Caki2 (cell line): Measurements from ENCODE around the gene B4GALT5. TPM values are rescaled to one million over a fixed set of nuclear protein-coding genes. Genes with fewer than 3 reads are reported as not detected.
"Not testable (repeated sequence)": the region's sequence is repeated elsewhere in the genome, so short reads cannot be mapped to it uniquely, and the experiment has no call there.

Source experiments
- DNase-seq: peaks from one replicate; pipeline ENCODE4 v3.0.0-alpha.2; 2015; ENCODE audit warnings: low read depth
- in situ Hi-C: cut with HindIII; loops from 2 replicates; pipeline ENCODE4 v1.10.0; 2016; ENCODE audit warnings: low sequenced_read_pairs, low pct_unique_long_range_greater_than_20kb, mixed read lengths
- total RNA-seq: library from RNA; depleted of rRNA; stranded (reverse); fragments of >200 nt; shearing (Covaris generic); gene quantifications from 2 replicates; pipeline ENCODE4 v1.2.3, GENCODE V29; 2014; ENCODE audit warnings: low replicate concordance; rRNA removed

B4GALT5 gene
- 55.2 and 66.4 TPM in 2 replicates for total RNA-seq

GRCh38 chr20:49713753-49714712, at the start of gene B4GALT5:
TSS of gene B4GALT5 (minus strand) at chr20:49713878. CDS start at chr20:49713690, 188 bp downstream.
- in situ Hi-C loops, result no loop called here
- DNase-seq, result peak; percentile 75

GRCh38 chr20:49762940-49763766, 49.5 kb upstream of the B4GALT5 start:
- DNase-seq, result no peak
- in situ Hi-C loops, result no loop called here

- DNase-seq, in situ Hi-C loops: not testable (repeated sequence)
Observed at GRCh38 chr20:49761888-49762287, 48.2 kb upstream of the B4GALT5 start.

- DNase-seq, result no peak
- in situ Hi-C loops, result no loop called here
Observed at GRCh38 chr20:49759266-49759950, 45.7 kb upstream of the B4GALT5 start.

DNA sequence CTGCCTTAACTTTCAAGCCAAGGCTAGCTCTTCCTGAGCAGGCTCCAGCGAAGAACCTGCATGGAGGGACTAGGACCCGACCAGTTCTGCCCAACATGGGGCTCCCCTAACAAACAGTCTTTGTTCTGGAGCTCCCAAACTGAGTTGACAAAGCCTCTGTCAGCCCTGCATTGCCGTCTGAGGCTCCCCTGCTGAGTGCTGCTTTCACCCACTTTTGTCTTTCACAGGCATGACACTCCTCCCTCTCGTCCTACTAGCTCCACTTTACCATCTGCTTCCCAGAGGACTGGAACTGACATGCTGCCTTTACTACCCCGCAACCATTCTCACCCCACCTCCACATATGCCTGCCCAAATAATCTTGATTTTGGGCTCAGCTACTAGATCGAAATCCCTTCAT, 45.1 kb upstream of the B4GALT5 start:
- no peak for DNase-seq
- in situ Hi-C loops, result no loop called here

- in situ Hi-C loops, result no loop called here
Observed at GRCh38 chr20:49757597-49757996, 43.9 kb upstream of the B4GALT5 start.

DNA sequence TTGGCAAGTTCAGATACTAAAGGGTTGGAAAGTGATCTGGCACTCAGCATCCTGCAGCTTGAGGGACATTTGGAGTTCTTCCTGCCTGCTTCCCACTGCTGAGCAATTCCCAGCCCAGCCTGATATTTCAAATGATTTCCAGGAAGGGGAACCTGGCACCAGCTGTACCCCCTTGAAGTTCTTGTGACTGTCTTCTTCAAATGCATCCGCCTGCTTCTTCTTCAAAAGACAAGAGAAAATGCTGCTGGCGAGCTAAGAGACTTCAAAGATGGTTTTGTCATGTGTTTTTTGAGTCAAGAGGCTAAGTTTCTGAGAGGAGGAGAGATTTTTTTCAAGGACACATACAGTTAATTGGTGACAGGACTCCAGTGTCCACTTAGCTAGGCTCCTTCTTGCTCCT, 42.6 kb upstream of the B4GALT5 start:
- DNase-seq, result no peak
- in situ Hi-C loops, result no loop called here

More at GRCh38 chr20:49757597-49757996, 43.9 kb upstream of the B4GALT5 start:
- DNase-seq, result no peak

DNA sequence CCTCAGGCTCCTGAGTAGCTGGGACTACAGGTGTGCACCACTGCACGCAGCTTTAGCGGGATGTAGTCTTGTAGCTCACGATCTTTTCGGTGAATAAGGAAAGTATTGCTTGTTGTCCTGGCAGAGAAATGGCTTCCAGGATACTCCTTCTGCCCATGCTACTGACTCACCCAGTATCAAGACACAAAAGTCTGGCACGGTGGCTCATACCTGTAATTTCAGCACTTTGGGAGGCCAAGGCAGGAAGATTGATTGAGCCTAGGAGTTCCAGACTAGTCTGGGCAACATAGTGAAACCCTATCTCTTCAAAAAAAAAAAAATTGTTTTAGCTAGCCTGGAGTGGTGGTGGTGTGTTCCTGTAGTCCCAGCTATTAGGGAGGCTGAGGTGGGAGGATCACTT, 40.9 kb upstream of the B4GALT5 start:
- in situ Hi-C loops, result no loop called here
- DNase-seq, result no peak

DNA sequence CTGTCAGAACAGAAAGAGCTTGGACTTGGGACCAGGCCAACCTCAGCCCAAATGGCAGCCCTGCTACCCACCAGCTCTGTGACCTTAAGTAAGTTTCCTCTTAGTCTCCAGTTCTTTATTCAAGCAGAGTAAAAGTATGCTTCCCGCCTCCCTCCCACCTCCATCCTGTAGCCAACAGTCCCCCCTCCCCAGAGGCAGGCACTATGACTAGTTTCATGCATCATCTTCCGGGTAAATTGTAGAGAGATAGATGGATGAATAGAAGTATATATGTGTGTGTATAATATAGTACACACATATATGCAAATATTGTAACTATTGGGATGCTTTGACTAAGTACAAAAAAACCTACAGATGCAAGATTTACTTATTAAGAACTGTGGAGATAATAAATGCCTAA, 39.5 kb upstream of the B4GALT5 start:
- DNase-seq, result no peak
- in situ Hi-C loops, result no loop called here

GRCh38 chr20:49752201-49752903, 38.7 kb upstream of the B4GALT5 start:
- in situ Hi-C loops, result no loop called here
- no peak for DNase-seq

DNA sequence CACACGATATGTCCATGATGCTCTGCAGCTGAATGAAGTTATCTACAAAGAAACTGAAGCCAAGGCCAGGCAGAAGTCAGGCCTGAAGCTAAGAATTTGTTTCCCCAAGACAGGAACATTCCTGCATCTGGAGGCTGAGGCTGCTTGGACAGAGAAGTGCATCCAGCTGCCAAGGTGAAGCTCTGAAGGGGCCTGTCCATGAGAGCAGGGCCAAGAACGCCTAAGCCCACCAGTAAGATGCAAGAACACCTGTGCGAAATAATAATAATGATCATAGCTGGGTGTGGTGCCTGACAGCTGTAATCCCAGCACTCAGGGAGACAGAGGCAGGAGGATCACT, 37.7 kb upstream of the B4GALT5 start:
- DNase-seq, result no peak
- in situ Hi-C loops, result no loop called here

DNA sequence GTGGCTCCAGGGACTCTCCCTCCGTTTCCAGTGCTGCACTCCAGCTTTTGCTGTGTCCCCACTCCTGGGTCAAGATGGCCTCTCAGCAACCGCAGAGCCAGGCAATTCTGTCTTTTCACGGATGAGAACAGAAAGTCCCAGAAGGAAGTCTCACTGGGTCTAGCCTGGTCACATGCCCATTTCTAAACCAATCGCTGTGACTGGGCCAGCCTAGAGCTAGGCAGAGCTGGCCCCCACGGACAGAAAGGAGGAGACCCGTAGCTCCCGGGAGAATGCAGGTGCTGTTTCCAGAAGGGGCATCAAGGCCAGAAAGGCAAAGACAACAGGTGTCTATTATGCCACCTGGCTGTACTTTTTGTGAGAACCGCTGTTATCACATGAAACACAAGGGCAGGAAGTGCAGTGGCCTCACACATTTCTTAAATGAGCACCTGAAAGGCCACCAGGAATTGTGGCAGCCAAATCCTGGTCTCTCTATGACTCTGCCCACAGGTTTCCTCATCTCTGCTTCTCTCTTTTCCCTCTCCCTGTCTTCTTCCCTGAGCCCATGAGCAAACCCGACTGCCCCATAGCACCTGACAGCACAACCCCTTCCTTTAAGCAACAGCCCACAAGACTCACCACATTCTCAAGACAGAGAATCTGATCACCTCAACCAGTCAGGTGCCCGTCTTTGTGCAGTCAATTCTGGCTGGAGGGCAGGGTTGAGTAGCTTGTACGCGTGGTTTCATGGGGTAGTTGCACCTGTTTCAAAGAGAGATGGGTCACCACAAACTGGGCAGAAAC, 37.1 kb upstream of the B4GALT5 start:
- in situ Hi-C loops, result no loop called here
- DNase-seq, result no peak

DNA sequence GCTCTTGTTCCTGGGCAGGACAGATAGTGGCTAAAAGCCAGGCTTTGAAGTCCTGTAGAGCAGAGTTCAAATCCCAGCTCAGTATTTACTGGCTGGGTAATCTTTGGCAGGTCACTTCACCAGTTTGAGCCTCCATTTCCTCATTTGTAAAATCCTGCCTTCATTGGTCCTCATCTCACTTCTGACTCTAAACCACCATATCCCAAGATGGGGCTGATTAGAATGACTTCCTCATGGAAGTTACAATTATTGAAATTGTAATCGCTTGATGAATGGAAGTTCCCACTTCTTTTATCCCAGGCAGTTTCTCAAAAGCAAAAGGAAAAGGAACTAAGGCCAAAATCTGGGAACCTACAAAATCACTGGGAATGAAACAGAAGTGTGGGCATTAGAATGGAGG, 35.9 kb upstream of the B4GALT5 start:
- in situ Hi-C loops, result no loop called here
- DNase-seq, result no peak

GRCh38 chr20:49748525-49748838, 34.8 kb upstream of the B4GALT5 start:
- no peak for DNase-seq
- in situ Hi-C loops, result no loop called here

DNA sequence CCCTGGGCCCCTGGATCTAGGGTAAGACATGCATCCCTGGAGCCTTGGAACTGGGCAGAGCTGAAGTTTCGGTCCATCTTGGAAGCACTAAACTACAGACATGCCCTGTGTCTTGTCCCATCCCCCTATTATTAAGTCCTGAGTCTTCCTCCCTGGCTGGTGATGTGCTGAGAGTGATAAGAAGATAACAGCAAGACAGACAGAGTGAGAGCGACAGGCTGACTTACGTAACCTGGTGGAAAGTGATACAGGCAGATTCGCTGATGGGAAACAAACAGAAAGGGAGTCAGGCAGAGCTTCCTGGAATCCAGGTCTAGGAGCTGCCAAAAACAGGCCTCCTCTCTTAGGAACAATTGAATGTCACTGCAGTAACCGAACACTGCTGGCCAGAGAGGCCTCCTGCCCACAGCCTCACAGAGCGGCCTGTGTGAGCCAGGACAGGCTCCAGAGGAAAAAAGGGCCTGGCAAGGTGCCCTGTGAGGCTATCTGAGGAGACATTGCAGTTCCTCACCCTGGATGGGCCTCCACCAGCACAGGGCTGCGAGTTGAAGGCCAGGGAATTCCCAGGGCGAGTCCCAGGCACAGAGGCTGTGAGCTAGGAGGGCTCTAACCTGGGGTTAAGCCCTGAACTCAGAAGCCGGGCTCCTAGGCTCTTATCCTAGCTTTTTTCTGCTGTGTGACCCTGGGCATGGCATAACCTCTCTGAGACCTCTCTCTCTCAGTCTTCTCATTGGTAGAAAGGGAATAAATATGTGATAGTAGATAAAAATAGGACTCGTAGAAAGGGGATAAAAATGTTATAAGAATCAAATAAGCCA, 34.2 kb upstream of the B4GALT5 start:
- in situ Hi-C loops, result no loop called here
- no peak for DNase-seq

DNA sequence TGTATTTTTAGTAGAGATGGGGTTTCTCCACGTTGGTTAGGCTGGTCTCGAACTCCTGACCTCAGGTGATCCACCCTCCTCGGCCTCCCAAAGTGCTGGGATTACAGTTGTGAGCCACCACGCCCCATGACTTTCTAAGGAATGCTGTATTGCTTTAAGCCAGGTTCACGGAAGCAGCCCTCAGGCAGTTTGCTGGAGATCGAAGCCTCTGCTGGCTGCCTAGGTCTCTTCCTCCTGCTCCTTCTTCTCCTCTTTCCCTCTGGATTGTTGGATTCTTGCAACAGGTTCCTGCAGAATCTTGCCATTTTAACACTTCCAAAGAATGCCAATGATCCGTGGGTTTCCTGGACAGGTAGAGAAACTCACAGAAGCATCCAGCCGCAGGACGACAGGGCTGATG, 29.3 kb upstream of the B4GALT5 start:
- DNase-seq, result no peak
- in situ Hi-C loops, result no loop called here

DNA sequence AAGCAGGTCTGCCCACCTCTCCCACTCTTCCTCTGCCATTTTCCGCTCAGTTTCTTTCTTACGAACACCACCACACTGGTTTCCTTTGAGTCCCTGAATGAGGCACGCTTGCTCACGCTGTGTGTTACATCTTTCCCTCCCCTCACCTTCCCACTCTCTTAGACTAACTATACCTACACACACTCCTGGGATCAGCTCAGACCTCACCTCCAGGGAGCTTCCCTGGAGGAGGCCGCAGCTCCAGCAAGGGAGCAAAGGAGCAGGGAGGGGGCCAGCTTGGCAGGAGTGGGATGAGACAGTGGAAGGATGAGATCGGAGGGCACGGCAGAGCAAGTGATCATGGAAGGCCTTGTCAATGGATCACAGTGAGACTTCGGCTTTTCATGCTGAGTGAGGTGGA, 28.3 kb upstream of the B4GALT5 start:
- DNase-seq, result no peak
- in situ Hi-C loops, result no loop called here
